ENCODE data around the gene LMX1A. TPM values are rescaled to one million over a fixed set of nuclear protein-coding genes. Genes with fewer than 3 reads are reported as not detected.

The LMX1A gene
- polyA plus RNA-seq, 1 donor, result not detected

DNA sequence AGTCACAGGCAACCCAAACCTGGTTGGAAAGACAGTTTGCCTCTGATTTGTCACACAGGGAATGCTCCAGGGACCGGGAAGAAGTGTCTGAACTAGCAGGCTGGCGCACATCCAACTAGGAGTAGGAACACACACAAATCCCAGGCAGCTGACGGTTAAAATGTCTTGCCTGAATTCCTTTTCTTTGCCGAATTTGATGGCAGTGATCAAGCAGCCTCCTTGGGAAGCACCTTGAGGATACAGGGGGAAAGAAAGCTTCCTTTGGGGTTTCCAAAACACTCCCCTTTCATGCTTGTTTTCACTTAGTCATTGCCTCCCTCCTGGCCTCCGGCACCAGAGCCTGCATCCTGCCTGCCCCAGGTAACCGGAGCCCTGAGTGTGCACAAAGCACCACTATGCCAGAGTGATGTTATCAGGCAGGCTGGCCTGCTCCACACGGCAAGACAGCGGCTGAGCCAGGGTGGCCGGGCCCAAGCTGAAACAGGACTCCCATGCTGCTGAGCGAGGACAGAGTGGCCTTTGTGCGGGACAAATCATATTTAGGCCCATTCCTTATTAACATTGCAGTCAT is 193.8 kb downstream of the LMX1A start:
- DNase-seq, result peak; percentile 35

DNA sequence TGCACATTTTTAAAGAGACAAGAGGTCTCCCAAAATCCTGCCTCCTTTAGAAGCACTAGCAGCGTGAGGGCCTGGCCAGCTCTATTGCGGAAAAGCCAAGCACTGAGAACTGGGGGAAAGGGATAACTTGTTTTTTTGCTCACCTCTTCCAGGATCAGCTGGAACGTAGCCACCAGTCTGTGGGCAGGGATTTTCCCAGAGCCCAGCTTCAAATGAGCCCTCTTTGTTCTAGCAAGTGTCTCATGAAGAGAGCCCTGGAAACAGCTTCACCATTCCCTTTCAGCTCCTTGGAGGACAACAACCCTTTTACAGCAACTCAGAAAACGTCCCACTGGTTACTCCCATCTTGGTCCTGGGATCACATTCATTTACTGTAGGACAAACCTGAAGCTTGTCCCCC is 195.4 kb downstream of the LMX1A start:
- DNase-seq, result no peak

DNA sequence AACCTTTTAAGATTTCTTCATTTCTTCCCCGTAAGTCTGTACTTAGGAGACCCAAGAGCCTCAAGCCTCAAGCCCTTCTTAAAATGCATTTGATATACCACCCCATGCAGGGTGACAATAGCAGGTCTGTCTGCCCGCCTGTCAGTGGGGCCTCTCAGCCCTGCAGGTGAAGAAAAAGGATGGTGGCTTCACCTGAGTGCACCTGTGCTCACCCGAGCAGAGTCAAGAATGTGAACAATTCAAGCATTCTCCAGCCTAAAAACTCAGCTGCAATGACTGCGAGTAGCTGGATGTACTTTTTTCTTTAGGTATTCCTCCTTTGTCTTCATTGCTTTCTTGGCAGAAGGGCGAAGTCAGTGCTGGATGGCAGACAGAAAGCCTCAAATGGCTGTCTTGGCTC is 203.3 kb downstream of the LMX1A start:
- no peak for DNase-seq

DNA sequence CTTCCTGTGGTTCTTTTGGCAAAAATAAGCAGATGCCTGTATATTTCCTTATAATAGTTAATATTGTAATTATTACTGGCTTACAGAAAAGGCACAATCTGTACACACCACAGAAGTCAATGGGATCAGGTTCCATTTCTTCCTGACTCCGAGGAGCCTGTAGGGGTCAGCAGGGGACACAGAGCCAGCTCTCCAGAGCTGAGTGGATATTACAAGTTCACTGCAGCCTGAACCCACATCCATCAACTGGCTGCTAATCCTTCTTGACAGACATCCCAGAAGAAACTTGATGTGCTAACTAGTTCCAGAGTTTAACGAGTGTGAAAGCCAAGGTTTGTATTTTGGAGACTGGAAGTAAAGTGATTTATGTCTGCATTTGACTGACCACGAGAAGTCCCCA is 203.8 kb downstream of the LMX1A start:
- no peak for DNase-seq

DNA sequence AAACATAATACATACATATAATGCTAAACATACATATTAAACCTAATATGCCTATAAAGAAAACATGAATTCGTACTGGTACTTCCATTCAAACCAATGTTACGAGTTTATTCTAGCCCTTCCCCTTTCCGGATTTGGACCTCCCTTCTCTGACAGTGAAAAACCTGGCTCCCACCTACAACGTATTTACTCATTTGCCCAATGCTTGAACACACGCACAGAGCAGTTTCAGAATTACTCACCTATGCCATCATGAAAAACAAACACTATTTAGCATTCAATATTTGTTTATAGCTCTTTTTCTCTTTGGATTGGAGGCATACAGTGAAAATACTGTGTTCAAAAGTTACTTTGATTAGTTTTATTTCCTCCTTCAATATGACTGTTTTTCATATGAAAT is 204.4 kb downstream of the LMX1A start:
- DNase-seq, result no peak

Other genes starting within 250 kb of the LMX1A start
- 3.3 TPM for gene RXRG, start 88.4 kb upstream of the LMX1A start, polyA plus RNA-seq (ENCODE audit: insufficient read length)
- not detected for gene LRRC52, start 187.3 kb upstream of the LMX1A start, polyA plus RNA-seq (ENCODE audit: insufficient read length)